SU-DHL-6 (cell line): ENCODE results near the gene M6PR.

Experiments used
- H2AFZ ChIP-seq: fragments of 200-600 bp; sonication (generic); 2 replicates; pipeline ENCODE4 v1.6.1; 2014; ENCODE audit warnings: low read depth, mild to moderate bottlenecking, moderate library complexity, mixed read lengths, antibody characterized with exemption, low read length; ENCODE audit not compliant: severe bottlenecking
- H3F3A ChIP-seq: fragments of 200-600 bp; shearing (Covaris generic); 2 replicates; pipeline ENCODE4 v1.6.0; 2016; ENCODE audit warnings: antibody characterized with exemption, mild to moderate bottlenecking; ENCODE audit not compliant: insufficient read depth
- H3K27ac ChIP-seq: fragments of 200-600 bp; sonication (generic); 2 replicates; pipeline ENCODE4 v1.5.1; 2016; ENCODE audit warnings: low read depth, mild to moderate bottlenecking, low read length, moderate library complexity, mixed read lengths
- H3K27me3 ChIP-seq: fragments of 200-600 bp; sonication (generic), shearing (Covaris generic); 2 replicates; pipeline ENCODE4 v1.6.0; 2014; ENCODE audit warnings: mild to moderate bottlenecking, low read length
- H3K36me3 ChIP-seq: fragments of 200-600 bp; sonication (generic); 2 replicates; pipeline ENCODE4 v1.6.1; 2014; ENCODE audit warnings: mild to moderate bottlenecking, low read length, mixed read lengths
- H3K4me2 ChIP-seq: fragments of 300-600, 200-600 bp; shearing (Covaris generic), sonication (generic); 2 replicates; pipeline ENCODE4 v1.6.0; 2014; ENCODE audit warnings: low read length, low read depth, mild to moderate bottlenecking; ENCODE audit not compliant: poor library complexity, severe bottlenecking
- H3K4me3 ChIP-seq: fragments of 200-600 bp; sonication (generic); 2 replicates; pipeline ENCODE4 v1.5.1; 2014; ENCODE audit warnings: antibody characterized with exemption, low read length, mild to moderate bottlenecking, mixed read lengths; ENCODE audit not compliant: insufficient read depth, poor library complexity, severe bottlenecking
- H3K79me2 ChIP-seq: fragments of 200-600 bp; sonication (generic); 2 replicates; pipeline ENCODE4 v1.6.1; 2014; ENCODE audit warnings: mild to moderate bottlenecking, low read length, moderate library complexity; ENCODE audit not compliant: insufficient read depth
- H3K9ac ChIP-seq: fragments of 200-600 bp; sonication (generic); 2 replicates; pipeline ENCODE4 v1.7.0; 2014; ENCODE audit warnings: mild to moderate bottlenecking, low read length
- H3K9me2 ChIP-seq: fragments of 200-600 bp; sonication (generic); replicated peaks from 2 replicates; pipeline ENCODE4 v1.6.1; 2014; ENCODE audit warnings: low read length; ENCODE audit not compliant: insufficient read depth
- H3K9me3 ChIP-seq: fragments of 200-600 bp; sonication (generic); 2 replicates; pipeline ENCODE4 v1.6.1; 2014; ENCODE audit warnings: low read length, mixed read lengths; ENCODE audit not compliant: insufficient read depth
- H4K20me1 ChIP-seq: fragments of 200-600 bp; sonication (generic); 2 replicates; pipeline ENCODE4 v1.6.1; 2014; ENCODE audit warnings: low read depth, mild to moderate bottlenecking, antibody characterized with exemption, low read length, moderate library complexity, mixed read lengths
- EZH2phosphoT487 ChIP-seq: fragments of 200-600 bp; sonication (generic), shearing (Covaris generic); conservative IDR thresholded peaks from 2 replicates; pipeline ENCODE4 v1.6.1; 2018; ENCODE audit warnings: mild to moderate bottlenecking, antibody characterized with exemption, low read length, moderate library complexity, mixed read lengths
- TF ChIP-seq, protein P1 (sequence below): fragments of 200-600 bp; sonication (generic); IDR thresholded peaks from one replicate; pipeline ENCODE4 v1.5.1; 2017; ENCODE audit warnings: antibody characterized with exemption, mild to moderate bottlenecking, low read length, moderate library complexity; ENCODE audit not compliant: insufficient read depth, poor library complexity, severe bottlenecking

Gene M6PR

DNA sequence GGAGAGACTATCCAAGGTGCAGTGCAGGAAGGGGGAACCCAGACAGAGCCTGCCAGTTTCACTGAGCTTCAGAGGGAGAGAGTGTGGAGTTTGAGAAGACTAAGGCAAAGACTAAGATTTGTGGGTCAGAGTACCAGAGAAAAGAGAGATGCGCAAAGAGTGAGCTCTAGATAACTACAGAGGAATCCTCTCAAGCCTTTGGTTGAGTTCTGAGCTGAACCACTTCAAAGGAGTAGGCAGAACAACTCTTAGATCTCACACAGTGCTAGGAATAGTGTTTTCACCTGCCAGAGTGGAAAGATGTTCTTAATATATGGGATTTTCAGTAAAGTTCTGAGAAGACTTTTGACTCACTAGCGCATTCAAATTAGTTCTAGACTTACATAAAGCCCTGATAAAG is 10.7 kb upstream of the M6PR start:
- Histone ChIP-seq H3K27ac (no peak overlapping the region), H3K27me3 (no peaks in the 10 kb centered on the region), H3K9me3 (no peaks in the 10 kb centered on the region), H3K9me2 (no peaks in the 10 kb centered on the region), H3K4me2 (no peak overlapping the region), H3K36me3 (no peaks in the 10 kb centered on the region), H2AFZ (no peak overlapping the region), H3K9ac (no peak overlapping the region), H3K79me2 (no peaks in the 10 kb centered on the region), H4K20me1 (no peaks in the 10 kb centered on the region), H3F3A (no peaks in the 10 kb centered on the region), H3K4me3 (no peak overlapping the region)
- TF ChIP-seq, protein P1, sequence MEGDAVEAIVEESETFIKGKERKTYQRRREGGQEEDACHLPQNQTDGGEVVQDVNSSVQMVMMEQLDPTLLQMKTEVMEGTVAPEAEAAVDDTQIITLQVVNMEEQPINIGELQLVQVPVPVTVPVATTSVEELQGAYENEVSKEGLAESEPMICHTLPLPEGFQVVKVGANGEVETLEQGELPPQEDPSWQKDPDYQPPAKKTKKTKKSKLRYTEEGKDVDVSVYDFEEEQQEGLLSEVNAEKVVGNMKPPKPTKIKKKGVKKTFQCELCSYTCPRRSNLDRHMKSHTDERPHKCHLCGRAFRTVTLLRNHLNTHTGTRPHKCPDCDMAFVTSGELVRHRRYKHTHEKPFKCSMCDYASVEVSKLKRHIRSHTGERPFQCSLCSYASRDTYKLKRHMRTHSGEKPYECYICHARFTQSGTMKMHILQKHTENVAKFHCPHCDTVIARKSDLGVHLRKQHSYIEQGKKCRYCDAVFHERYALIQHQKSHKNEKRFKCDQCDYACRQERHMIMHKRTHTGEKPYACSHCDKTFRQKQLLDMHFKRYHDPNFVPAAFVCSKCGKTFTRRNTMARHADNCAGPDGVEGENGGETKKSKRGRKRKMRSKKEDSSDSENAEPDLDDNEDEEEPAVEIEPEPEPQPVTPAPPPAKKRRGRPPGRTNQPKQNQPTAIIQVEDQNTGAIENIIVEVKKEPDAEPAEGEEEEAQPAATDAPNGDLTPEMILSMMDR: no peak
- TF ChIP-seq EZH2phosphoT487: no peak

DNA sequence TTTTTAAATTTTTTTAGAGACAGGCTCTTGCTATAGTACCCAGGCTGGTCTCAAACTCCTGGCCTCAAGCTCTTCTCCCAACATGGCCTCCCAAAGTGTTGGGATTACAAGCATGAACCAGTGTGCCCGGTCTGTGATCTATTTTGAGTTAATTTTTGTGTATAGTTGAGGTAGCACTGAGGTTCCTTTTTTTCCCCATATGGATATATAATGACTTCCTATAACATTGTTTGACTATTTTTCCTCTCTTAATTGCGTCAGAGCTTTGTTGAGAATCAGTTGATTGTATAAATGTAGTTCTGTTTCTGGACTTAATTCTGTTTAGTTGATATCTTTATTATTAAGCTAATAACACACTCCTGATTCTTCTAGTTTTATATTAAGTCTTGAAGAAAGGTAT is 8.6 kb upstream of the M6PR start:
- Histone ChIP-seq H3K9me3 (0 out of 2 replicates have a peak, but pooled peaks cover 1% of the 10 kb centered on the region), H3K27me3 (no peaks in the 10 kb centered on the region), H3K4me3 (no peak overlapping the region), H3K9ac (no peak overlapping the region), H4K20me1 (no peaks in the 10 kb centered on the region), H3K9me2 (no peaks in the 10 kb centered on the region), H3F3A (no peaks in the 10 kb centered on the region), H3K79me2 (no peaks in the 10 kb centered on the region), H2AFZ (no peak overlapping the region), H3K27ac (no peak overlapping the region), H3K36me3 (peaks cover 4% of the 10 kb centered on the region; the same call in 1 of the 2 replicates), H3K4me2 (no peak overlapping the region)
- TF ChIP-seq, protein P1: no peak
- TF ChIP-seq EZH2phosphoT487: no peak

DNA sequence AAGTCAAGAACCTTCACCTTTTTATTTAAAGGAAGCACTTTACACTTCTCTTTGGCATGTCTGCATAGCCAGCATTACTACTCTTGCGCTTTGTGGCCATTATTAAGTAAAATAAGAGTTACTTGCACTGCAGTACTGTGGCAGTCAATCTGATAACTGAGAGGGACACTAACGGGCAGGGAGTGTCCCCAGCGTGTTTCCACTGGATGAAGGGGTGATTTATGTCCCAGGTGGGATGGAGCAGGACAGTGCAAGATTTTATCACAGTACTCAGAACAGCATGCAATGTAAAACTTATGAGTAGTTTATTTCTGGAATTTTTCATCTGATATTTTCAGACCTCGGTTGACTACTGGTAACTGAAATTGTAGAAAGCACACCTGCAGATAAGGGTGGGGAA is 8.1 kb upstream of the M6PR start:
- Histone ChIP-seq H3K79me2 (no peaks in the 10 kb centered on the region), H3F3A (no peaks in the 10 kb centered on the region), H3K9ac (no peak overlapping the region), H4K20me1 (no peaks in the 10 kb centered on the region), H3K36me3 (peaks cover 5% of the 10 kb centered on the region; the same call in 1 of the 2 replicates), H3K9me2 (no peaks in the 10 kb centered on the region), H3K27me3 (no peaks in the 10 kb centered on the region), H3K9me3 (0 out of 2 replicates have a peak, but pooled peaks cover 6% of the 10 kb centered on the region), H3K27ac (no peak overlapping the region), H2AFZ (no peak overlapping the region), H3K4me3 (no peak overlapping the region), H3K4me2 (no peak overlapping the region)
- TF ChIP-seq EZH2phosphoT487: no peak
- TF ChIP-seq, protein P1: no peak
